ENCODE results near the gene TSPAN7. TPM values are rescaled to one million over a fixed set of nuclear protein-coding genes. Genes with fewer than 3 reads are reported as not detected.

TSPAN7 gene
- polyA plus RNA-seq, 6 donors from 2014 or later, result 0.58 TPM; not detected in 5

DNA sequence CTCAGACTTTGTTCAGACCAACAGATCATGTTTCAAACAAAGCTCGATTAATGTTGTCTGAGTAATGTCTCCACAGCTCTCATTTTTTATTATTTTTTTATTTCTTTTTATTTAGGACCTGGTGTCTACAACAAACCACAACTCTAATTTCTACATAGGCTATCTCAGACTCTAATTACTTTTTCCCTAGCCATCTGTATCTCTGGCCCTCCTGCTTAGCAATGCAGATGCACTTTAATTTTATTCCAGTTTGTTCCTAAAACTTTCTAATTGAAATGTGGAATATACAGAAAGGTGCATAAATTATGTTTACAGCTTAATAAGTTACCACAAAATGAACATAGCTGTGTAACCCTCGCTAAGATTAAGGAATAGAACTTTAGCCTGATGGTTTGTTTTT lies 120.8 kb downstream of the TSPAN7 start:
- DNase-seq, result no peak
- Mint-ChIP-seq H3K4me1 (no peaks in the 10 kb centered on the region), H3K27ac (no peak overlapping the region), H3K4me3 (no peak overlapping the region), H3K9me3 (no peaks in the 10 kb centered on the region), H3K36me3 (no peaks in the 10 kb centered on the region), H3K27me3 (peaks cover 0 to 19% (median 6%) of the 10 kb centered on the region in 3 donors)
- ATAC-seq (ENCODE audit: low read depth in 2 of 2), result no peak

GRCh38 chrX:38692961-38693360 lies 131.6 kb downstream of the TSPAN7 start:
- ATAC-seq (ENCODE audit: low read depth in 2 of 2) (no peak), DNase-seq (no peak)
- peaks cover 0 to 9% (median 5%) of the 10 kb centered on the region in 3 donors for H3K27me3 Mint-ChIP-seq
- no peaks in the 10 kb centered on the region for H3K36me3 Mint-ChIP-seq
- no peak overlapping the region for H3K4me3 Mint-ChIP-seq
- no peak overlapping the region for H3K27ac Mint-ChIP-seq
- H3K4me1 Mint-ChIP-seq, result no peaks in the 10 kb centered on the region
- H3K9me3 Mint-ChIP-seq, result no peaks in the 10 kb centered on the region

- Mint-ChIP-seq H3K36me3 (no peaks in the 10 kb centered on the region), H3K27me3 (peaks cover 0 to 5% (median 5%) of the 10 kb centered on the region in 3 donors), H3K9me3 (no peaks in the 10 kb centered on the region), H3K27ac (no peak overlapping the region), H3K4me3 (no peak overlapping the region), H3K4me1 (no peaks in the 10 kb centered on the region)
- DNase-seq, result no peak
- no peak for ATAC-seq (ENCODE audit: low read depth in 2 of 2)
Observed at GRCh38 chrX:38694394-38694793, 133.1 kb downstream of the TSPAN7 start.

DNA sequence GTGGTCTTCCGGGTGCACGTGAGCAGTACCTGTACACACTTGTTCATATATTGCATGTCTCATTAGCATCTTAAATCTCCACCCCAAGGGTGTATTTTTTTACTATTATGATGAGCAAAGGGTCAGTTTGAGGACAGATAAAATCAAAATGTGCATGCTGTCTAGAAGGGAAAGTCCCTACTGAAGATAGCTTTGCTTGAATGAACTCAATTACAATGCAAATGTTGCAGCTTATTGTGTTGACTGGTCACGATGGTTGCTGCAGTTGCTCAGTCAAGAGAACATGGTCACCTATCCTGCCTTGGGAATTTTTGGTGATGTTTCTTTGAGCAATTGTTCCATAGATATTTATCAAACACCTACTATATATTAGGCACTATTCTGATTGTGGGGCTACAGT lies 136.1 kb downstream of the TSPAN7 start:
- no peak overlapping the region for H3K4me3 Mint-ChIP-seq
- H3K4me1 Mint-ChIP-seq, result no peaks in the 10 kb centered on the region
- no peaks in the 10 kb centered on the region for H3K9me3 Mint-ChIP-seq

DNA sequence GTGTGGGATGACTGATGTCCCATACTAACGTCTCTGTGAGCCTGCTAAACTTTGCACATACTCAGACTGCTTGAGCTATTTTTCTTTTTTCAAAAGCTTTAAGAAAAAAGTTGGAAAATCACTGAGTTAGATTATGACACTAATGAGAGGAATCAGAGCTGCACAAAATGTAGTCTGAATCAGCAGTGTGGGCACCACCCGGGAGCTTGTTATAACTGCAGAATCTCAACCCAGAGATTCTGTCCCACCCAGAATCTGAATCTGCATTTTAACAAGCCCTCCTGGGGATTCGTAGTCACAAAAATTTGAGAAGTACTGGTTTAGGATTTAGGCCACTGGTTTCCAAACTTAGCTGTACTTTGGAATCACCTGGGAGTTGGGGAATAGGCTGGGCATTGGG lies 137.8 kb downstream of the TSPAN7 start:
- no peak for ATAC-seq (ENCODE audit: low read depth in 2 of 2)
- H3K36me3 Mint-ChIP-seq, result no peaks in the 10 kb centered on the region
- H3K9me3 Mint-ChIP-seq, result no peaks in the 10 kb centered on the region
- H3K27me3 Mint-ChIP-seq, result peaks cover 0 to 5% (median 0%) of the 10 kb centered on the region in 3 donors
- no peak overlapping the region for H3K4me3 Mint-ChIP-seq
- no peaks in the 10 kb centered on the region for H3K4me1 Mint-ChIP-seq
- no peak overlapping the region for H3K27ac Mint-ChIP-seq
- DNase-seq, result no peak

More for the DNA sequence above, 136.1 kb downstream of the TSPAN7 start:
- Mint-ChIP-seq H3K27ac (no peak overlapping the region), H3K27me3 (peaks cover 0 to 5% (median 5%) of the 10 kb centered on the region in 3 donors), H3K36me3 (no peaks in the 10 kb centered on the region)
- no peak for DNase-seq
- no peak for ATAC-seq (ENCODE audit: low read depth in 2 of 2)

DNA sequence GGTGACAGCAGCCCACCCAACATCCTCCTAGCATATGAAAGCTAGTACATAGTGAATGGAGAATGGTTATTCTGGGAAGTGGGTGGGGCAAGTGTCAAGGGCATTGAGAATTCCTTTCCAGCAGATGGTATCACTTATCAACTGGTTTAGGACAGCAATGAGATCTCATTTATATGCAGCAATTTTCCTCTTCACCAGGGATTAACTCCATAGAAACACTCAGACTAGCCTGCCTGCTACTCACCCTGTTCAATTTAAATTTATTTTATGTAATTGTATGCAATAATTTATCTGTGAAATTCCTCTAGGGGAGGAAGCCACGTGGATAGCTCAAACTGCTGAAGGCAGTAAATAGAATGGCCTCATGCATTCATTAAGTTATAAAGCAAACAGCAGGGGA lies 138.4 kb downstream of the TSPAN7 start:
- Mint-ChIP-seq H3K36me3 (no peaks in the 10 kb centered on the region), H3K4me3 (no peak overlapping the region), H3K27ac (no peak overlapping the region), H3K9me3 (no peaks in the 10 kb centered on the region), H3K4me1 (no peaks in the 10 kb centered on the region), H3K27me3 (peaks cover 0 to 5% (median 0%) of the 10 kb centered on the region in 3 donors)
- DNase-seq (no peak), ATAC-seq (ENCODE audit: low read depth in 2 of 2) (no peak)

- no peak for ATAC-seq (ENCODE audit: low read depth in 2 of 2)
Observed at GRCh38 chrX:38701073-38701472, 139.7 kb downstream of the TSPAN7 start.

DNA sequence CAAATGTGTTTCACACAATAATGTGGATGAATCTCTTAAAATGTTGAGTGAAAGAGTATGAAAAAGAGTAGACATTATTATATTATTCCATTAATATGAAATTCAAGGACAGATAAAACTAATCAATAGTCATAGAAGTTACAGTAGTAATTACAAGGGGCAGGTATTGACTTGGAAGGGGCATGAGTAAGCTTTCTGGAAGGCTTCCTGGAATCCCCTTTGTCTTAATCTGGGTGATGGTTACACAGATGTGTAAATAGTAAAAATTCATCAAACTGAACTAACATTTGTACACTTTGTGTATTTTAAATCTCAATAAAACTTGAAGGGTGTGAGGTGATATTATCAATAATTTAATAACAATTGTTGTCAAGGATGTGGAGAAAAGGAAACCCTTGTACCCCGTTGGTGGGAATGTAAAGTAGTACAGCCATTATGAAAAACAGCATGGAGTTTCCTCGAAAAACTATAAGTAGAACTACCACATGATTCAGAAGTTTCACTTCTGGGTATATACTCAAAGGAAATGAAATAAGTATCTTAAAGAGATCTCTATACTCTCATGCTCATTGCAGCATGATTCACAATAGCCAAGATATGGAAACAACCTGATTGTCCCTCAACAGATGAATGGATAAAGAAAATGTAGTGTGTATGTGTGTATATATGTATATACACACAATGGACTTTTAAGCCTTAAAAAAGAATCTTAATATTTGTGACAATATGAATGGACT lies 143.0 kb downstream of the TSPAN7 start:
- H3K27ac Mint-ChIP-seq, result no peak overlapping the region
- no peak overlapping the region for H3K4me3 Mint-ChIP-seq
- H3K4me1 Mint-ChIP-seq, result no peaks in the 10 kb centered on the region
- peaks cover 0 to 3% of the 10 kb centered on the region in 2 donors for H3K36me3 Mint-ChIP-seq
- ATAC-seq (ENCODE audit: low read depth in 2 of 2), result no peak
- H3K27me3 Mint-ChIP-seq, result peaks cover 0 to 6% (median 0%) of the 10 kb centered on the region in 3 donors
- DNase-seq, result no peak
- H3K9me3 Mint-ChIP-seq, result peaks cover 0 to 1% (median 0%) of the 10 kb centered on the region in 7 donors

More at GRCh38 chrX:38701073-38701472, 139.7 kb downstream of the TSPAN7 start:
- Mint-ChIP-seq H3K4me1 (no peaks in the 10 kb centered on the region), H3K9me3 (no peaks in the 10 kb centered on the region), H3K4me3 (no peak overlapping the region), H3K27ac (peak overlapping the region in 1 of 6 donors; percentile 48), H3K27me3 (peaks cover 0 to 5% (median 0%) of the 10 kb centered on the region in 3 donors), H3K36me3 (no peaks in the 10 kb centered on the region)
- DNase-seq, result no peak

DNA sequence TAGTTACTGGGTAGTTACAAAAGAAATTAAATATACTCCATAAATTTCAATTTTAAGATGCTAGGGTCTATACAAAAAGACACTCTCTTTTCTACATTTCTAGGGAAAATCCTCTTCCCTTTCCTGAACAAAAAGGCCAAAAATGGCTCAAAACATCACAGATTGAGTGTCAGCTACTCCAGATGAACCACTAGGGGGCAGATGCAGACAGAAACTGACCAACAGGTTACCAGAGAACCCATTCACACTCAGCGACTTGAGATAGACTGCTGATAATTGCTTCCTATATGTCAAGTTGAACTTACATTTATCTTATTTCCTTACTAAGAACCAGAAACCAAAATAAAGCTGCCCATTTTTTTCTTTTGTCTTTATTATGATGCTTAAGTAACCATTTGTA lies 156.5 kb downstream of the TSPAN7 start:
- no peak overlapping the region for H3K27ac Mint-ChIP-seq
- H3K36me3 Mint-ChIP-seq, result no peaks in the 10 kb centered on the region
- H3K4me1 Mint-ChIP-seq, result peaks cover 5 to 8% (median 6%) of the 10 kb centered on the region in 3 donors
- peaks cover 0 to 17% (median 4%) of the 10 kb centered on the region in 7 donors for H3K9me3 Mint-ChIP-seq
- DNase-seq (no peak), ATAC-seq (ENCODE audit: low read depth in 2 of 2) (no peak)
- H3K27me3 Mint-ChIP-seq, result peaks cover 0 to 20% (median 20%) of the 10 kb centered on the region in 3 donors
- H3K4me3 Mint-ChIP-seq, result no peak overlapping the region

DNA sequence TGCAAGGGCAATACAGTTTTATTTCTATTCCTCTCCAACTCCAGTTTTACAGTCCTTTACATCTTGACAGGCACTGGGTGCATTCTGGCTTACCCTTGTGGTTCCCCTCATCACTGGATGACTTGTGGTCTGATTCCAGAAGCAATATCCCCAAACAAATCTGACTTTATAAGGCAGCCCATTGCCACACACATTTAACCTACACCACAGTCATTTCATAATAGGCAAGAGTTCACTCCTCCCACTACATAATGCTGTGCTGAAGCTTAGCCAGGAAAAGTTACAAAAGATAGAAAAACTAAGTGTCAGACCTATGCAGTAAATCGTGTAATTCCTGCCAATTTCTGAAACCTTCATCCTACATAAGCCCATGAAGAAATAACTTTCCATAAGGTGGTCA lies 157.0 kb downstream of the TSPAN7 start:
- H3K36me3 Mint-ChIP-seq, result no peaks in the 10 kb centered on the region
- ATAC-seq (ENCODE audit: low read depth in 2 of 2), result no peak
- H3K9me3 Mint-ChIP-seq, result peaks cover 0 to 17% (median 4%) of the 10 kb centered on the region in 7 donors
- no peak overlapping the region for H3K4me3 Mint-ChIP-seq
- DNase-seq, result no peak
- H3K4me1 Mint-ChIP-seq, result peaks cover 5 to 8% (median 6%) of the 10 kb centered on the region in 3 donors
- H3K27ac Mint-ChIP-seq, result peak overlapping the region in 1 of 6 donors; percentile 48
- H3K27me3 Mint-ChIP-seq, result peaks cover 0 to 20% (median 20%) of the 10 kb centered on the region in 3 donors

GRCh38 chrX:38726612-38727011 lies 165.3 kb downstream of the TSPAN7 start:
- Mint-ChIP-seq H3K27ac (no peak overlapping the region), H3K36me3 (no peaks in the 10 kb centered on the region), H3K27me3 (peaks cover 0 to under 1% (median 0%) of the 10 kb centered on the region in 3 donors), H3K4me1 (peaks cover under 1 to 1% (median under 1%) of the 10 kb centered on the region in 3 donors), H3K4me3 (no peak overlapping the region), H3K9me3 (peaks cover 0 to 8% (median 0%) of the 10 kb centered on the region in 7 donors)
- DNase-seq (no peak), ATAC-seq (ENCODE audit: low read depth in 2 of 2) (no peak)

GRCh38 chrX:38727668-38728067 lies 166.3 kb downstream of the TSPAN7 start:
- Mint-ChIP-seq H3K27me3 (no peaks in the 10 kb centered on the region), H3K27ac (no peak overlapping the region), H3K36me3 (no peaks in the 10 kb centered on the region), H3K4me3 (no peak overlapping the region), H3K9me3 (peaks cover 0 to 8% (median 0%) of the 10 kb centered on the region in 7 donors), H3K4me1 (no peaks in the 10 kb centered on the region)
- no peak for DNase-seq
- no peak for ATAC-seq (ENCODE audit: low read depth in 2 of 2)

DNA sequence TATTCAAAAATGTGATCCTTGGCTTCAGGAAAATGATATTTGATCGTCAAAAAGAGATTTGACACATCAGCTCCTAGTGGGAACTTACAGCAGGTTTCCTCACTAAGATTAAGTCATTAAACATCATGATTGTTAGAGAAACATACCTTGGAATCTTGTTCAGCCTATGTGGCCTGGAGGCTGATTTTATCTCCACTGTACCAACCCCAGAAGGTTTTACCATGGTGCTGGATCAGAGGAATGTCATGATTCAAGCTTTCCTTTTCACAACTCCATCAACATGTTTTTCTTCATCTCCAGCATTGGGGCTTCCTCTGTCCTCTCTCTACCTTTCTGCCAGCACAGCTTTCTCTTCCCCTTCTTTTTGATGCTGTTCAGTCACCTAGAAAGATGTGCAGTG lies 171.5 kb downstream of the TSPAN7 start:
- Mint-ChIP-seq H3K27ac (no peak overlapping the region), H3K9me3 (peaks cover 0 to 4% (median 0%) of the 10 kb centered on the region in 7 donors), H3K27me3 (peaks cover 0 to 18% (median 4%) of the 10 kb centered on the region in 3 donors), H3K4me3 (no peak overlapping the region), H3K36me3 (no peaks in the 10 kb centered on the region), H3K4me1 (no peaks in the 10 kb centered on the region)
- no peak for DNase-seq
- ATAC-seq (ENCODE audit: low read depth in 2 of 2), result no peak

Data from naive B cell (primary cell).